Right lobe of liver (tissue), 4 donors: ENCODE data around the gene VCL.

Source experiments
- POLR2A ChIP-seq: fragments of 450-650 bp; IDR thresholded peaks from one replicate; pipeline ENCODE4 v1.6.1; 2017; ENCODE audit warnings: antibody characterized with exemption, mild to moderate bottlenecking
- TF ChIP-seq, protein P1 (sequence below), 4 donors: fragments of 200-600 bp in 3 of 4; fragments of 450-650 bp in 1 of 4; IDR thresholded peaks; one replicate each; pipeline versions ENCODE4 v1.5.1 to v1.8.0; 2016 to 2022; ENCODE audit warnings: antibody characterized with exemption in 4 of 4, mild to moderate bottlenecking in 2 of 4
- donor health status: DM: no; HTN: no; CAD: no.
- donor health status: DM: no; HTN: no; CAD: no.
- donor health status: DM: no; HTN: yes; CAD: no.

DNA sequence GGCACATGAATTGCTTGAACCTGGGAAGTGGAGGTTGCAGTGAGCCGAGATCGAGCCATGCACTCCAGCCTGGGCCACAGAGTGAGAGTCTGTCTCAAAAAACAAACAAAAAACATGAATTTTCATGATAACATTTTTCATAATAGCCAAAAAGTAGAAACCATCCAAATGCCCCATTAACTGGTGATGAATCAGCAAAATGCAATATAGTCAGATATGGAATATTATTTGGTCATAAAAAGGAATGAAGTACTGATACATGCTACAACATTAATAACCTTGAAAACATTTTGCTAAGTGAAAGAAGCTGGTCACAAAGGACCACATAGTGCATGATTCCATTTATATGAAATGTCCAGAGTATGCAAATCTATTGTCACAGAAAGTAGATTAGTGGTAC lies 24.5 kb upstream of the VCL start:
- TF ChIP-seq, protein P1, sequence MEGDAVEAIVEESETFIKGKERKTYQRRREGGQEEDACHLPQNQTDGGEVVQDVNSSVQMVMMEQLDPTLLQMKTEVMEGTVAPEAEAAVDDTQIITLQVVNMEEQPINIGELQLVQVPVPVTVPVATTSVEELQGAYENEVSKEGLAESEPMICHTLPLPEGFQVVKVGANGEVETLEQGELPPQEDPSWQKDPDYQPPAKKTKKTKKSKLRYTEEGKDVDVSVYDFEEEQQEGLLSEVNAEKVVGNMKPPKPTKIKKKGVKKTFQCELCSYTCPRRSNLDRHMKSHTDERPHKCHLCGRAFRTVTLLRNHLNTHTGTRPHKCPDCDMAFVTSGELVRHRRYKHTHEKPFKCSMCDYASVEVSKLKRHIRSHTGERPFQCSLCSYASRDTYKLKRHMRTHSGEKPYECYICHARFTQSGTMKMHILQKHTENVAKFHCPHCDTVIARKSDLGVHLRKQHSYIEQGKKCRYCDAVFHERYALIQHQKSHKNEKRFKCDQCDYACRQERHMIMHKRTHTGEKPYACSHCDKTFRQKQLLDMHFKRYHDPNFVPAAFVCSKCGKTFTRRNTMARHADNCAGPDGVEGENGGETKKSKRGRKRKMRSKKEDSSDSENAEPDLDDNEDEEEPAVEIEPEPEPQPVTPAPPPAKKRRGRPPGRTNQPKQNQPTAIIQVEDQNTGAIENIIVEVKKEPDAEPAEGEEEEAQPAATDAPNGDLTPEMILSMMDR (IDR thresholded peaks at IDR 0.05), result no peak
- TF ChIP-seq POLR2A, result no peak
